ENCODE data around the gene MAGI2.

DNA sequence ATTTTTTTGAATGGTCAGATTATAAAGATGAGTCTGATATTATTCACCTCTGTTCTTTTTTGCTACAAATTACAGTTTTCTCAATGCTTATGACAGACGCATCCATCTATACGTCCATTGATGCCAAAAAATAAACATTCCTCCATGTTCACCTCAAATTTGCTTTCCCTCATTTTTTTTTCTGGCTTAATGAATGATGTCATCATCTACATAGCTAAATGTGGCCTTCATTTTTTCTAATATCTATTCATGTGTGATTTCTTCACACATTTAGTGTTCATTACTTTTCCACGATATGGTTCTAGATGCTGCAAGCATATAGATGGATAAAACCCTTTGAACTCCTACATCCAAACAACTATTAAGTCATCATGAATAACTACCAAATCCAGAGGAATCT lies 163.1 kb downstream of the MAGI2 start:
- TF ChIP-seq, protein P1, sequence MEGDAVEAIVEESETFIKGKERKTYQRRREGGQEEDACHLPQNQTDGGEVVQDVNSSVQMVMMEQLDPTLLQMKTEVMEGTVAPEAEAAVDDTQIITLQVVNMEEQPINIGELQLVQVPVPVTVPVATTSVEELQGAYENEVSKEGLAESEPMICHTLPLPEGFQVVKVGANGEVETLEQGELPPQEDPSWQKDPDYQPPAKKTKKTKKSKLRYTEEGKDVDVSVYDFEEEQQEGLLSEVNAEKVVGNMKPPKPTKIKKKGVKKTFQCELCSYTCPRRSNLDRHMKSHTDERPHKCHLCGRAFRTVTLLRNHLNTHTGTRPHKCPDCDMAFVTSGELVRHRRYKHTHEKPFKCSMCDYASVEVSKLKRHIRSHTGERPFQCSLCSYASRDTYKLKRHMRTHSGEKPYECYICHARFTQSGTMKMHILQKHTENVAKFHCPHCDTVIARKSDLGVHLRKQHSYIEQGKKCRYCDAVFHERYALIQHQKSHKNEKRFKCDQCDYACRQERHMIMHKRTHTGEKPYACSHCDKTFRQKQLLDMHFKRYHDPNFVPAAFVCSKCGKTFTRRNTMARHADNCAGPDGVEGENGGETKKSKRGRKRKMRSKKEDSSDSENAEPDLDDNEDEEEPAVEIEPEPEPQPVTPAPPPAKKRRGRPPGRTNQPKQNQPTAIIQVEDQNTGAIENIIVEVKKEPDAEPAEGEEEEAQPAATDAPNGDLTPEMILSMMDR (IDR thresholded peaks at IDR 0.05; ENCODE audit: low read depth, low read length, poor library complexity, severe bottlenecking) = no peak
- TF ChIP-seq EZH2phosphoT487 (IDR thresholded peaks at IDR 0.05; ENCODE audit: borderline replicate concordance, low read length) = no peak
